ENCODE measurements around the gene RPL21. TPM values are rescaled to one million over a fixed set of nuclear protein-coding genes. Genes with fewer than 3 reads are reported as not detected.
"Not testable (repeated sequence)": the region's sequence is repeated elsewhere in the genome, so short reads cannot be mapped to it uniquely, and the experiment has no call there.

Gene RPL21
- total RNA-seq, 2 donors from 2014 or later: 500 to 811 TPM

GRCh38 chr13:27219611-27220010, 31.7 kb upstream of the RPL21 start:
- H3K27me3 ChIP-seq: no peaks in the 10 kb centered on the region
- no peaks in the 10 kb centered on the region for H3K4me1 ChIP-seq
- H3K4me3 ChIP-seq: no peak overlapping the region
- no peaks in the 10 kb centered on the region for H3K36me3 ChIP-seq (replicated peaks in 1 of 2; ENCODE audit: insufficient read depth in 1 of 2, low read depth in 2 of 2)
- ATAC-seq (no peak), DNase-seq (no peak)
- H3K27ac ChIP-seq: no peak overlapping the region
- H3K9me3 ChIP-seq: no peaks in the 10 kb centered on the region
- TF ChIP-seq POLR2A (IDR thresholded peaks at IDR 0.05): no peak
- TF ChIP-seq CTCF (IDR thresholded peaks at IDR 0.05): no peak
- 83 to 89% methylated on average over 3 to 19 of the region's 19 CpGs for WGBS, 2 donors
- intact Hi-C loops (cut with DNase I): no loop called here

GRCh38 chr13:27222100-27222499, 29.3 kb upstream of the RPL21 start:
- intact Hi-C loops (cut with DNase I); H3K36me3 ChIP-seq (replicated peaks in 1 of 2; ENCODE audit: insufficient read depth in 1 of 2, low read depth in 2 of 2); DNase-seq; H3K27me3 ChIP-seq; H3K4me3 ChIP-seq; H3K9me3 ChIP-seq; ATAC-seq; H3K27ac ChIP-seq; H3K4me1 ChIP-seq: not testable (repeated sequence)
- WGBS, 2 donors: 68 to 78% methylated on average over 2 of the region's 2 CpGs

- intact Hi-C loops (cut with DNase I): no loop called here
- H3K36me3 ChIP-seq (replicated peaks in 1 of 2; ENCODE audit: insufficient read depth in 1 of 2, low read depth in 2 of 2): no peaks in the 10 kb centered on the region
- 52 to 78% methylated on average over 2 of the region's 2 CpGs for WGBS, 2 donors
- no peak overlapping the region for H3K4me3 ChIP-seq
- H3K27ac ChIP-seq: no peak overlapping the region
- DNase-seq (no peak), ATAC-seq (no peak)
- no peaks in the 10 kb centered on the region for H3K9me3 ChIP-seq
- no peaks in the 10 kb centered on the region for H3K4me1 ChIP-seq
- no peaks in the 10 kb centered on the region for H3K27me3 ChIP-seq
- TF ChIP-seq CTCF (IDR thresholded peaks at IDR 0.05) (no peak), POLR2A (IDR thresholded peaks at IDR 0.05) (no peak)
These were observed 24.4 kb upstream of the RPL21 start for GRCh38 chr13:27226991-27227390.

- no peaks in the 10 kb centered on the region for H3K27me3 ChIP-seq
- intact Hi-C loops (cut with DNase I): no loop called here
- ATAC-seq (no peak), DNase-seq (no peak)
- no peak overlapping the region for H3K27ac ChIP-seq
- H3K36me3 ChIP-seq (replicated peaks in 1 of 2; ENCODE audit: insufficient read depth in 1 of 2, low read depth in 2 of 2): no peaks in the 10 kb centered on the region
- no peak for TF ChIP-seq CTCF (IDR thresholded peaks at IDR 0.05)
- TF ChIP-seq POLR2A (IDR thresholded peaks at IDR 0.05): no peak
- H3K4me3 ChIP-seq: no peak overlapping the region
- no peaks in the 10 kb centered on the region for H3K4me1 ChIP-seq
- no peaks in the 10 kb centered on the region for H3K9me3 ChIP-seq
These were observed 23.2 kb upstream of the RPL21 start for GRCh38 chr13:27228131-27228530.

GRCh38 chr13:27229642-27230041, 21.7 kb upstream of the RPL21 start:
- intact Hi-C loops (cut with DNase I): no loop called here
- H3K36me3 ChIP-seq (replicated peaks in 1 of 2; ENCODE audit: insufficient read depth in 1 of 2, low read depth in 2 of 2): no peaks in the 10 kb centered on the region
- TF ChIP-seq CTCF (IDR thresholded peaks at IDR 0.05) (no peak), POLR2A (IDR thresholded peaks at IDR 0.05) (no peak)
- no peaks in the 10 kb centered on the region for H3K4me1 ChIP-seq
- H3K4me3 ChIP-seq: no peak overlapping the region
- ATAC-seq: no peak
- WGBS, 2 donors: 96% methylated on average over 3 of the region's 3 CpGs
- H3K9me3 ChIP-seq: no peaks in the 10 kb centered on the region
- H3K27me3 ChIP-seq: no peaks in the 10 kb centered on the region
- no peak overlapping the region for H3K27ac ChIP-seq
- DNase-seq: no peak

All from body of pancreas (tissue), 4 donors.